Chondrocyte (in vitro differentiated cells): ENCODE measurements around the gene GJD2. TPM values are rescaled to one million over a fixed set of nuclear protein-coding genes. Genes with fewer than 3 reads are reported as not detected.

Experiments used
- DNase-seq: peaks from one replicate; pipeline ENCODE4 v3.0.0; 2021; ENCODE audit warnings: mixed read lengths, low spot score
- H3K27ac Mint-ChIP-seq: one replicate; pipeline ENCODE4 v1.8.0; 2021; ENCODE audit warnings: mild to moderate bottlenecking, moderate library complexity, mixed read lengths; ENCODE audit not compliant: unreplicated experiment
- H3K27me3 Mint-ChIP-seq: 2 replicates; pipeline ENCODE4 v1.8.0; 2021; ENCODE audit warnings: low read depth, mixed read lengths
- H3K36me3 Mint-ChIP-seq: 2 replicates; pipeline ENCODE4 v1.8.0; 2021; ENCODE audit warnings: low read depth, mixed read lengths
- H3K4me1 Mint-ChIP-seq: 2 replicates; pipeline ENCODE4 v1.8.0; 2021; ENCODE audit warnings: low read depth, mild to moderate bottlenecking, mixed read lengths
- H3K4me3 Mint-ChIP-seq: one replicate; pipeline ENCODE4 v1.8.0; 2021; ENCODE audit warnings: mild to moderate bottlenecking, moderate library complexity, mixed read lengths; ENCODE audit not compliant: unreplicated experiment
- H3K9me3 Mint-ChIP-seq: 2 replicates; pipeline ENCODE4 v1.8.0; 2021; ENCODE audit warnings: low read depth, mixed read lengths
- total RNA-seq: library from RNA; stranded (reverse); gene quantifications from 3 replicates; pipeline ENCODE4 v1.2.1, GENCODE V29; 2021
- TF ChIP-seq, protein P1 (sequence below): fragments of 200-600 bp; sonication (generic); IDR thresholded peaks from 2 replicates; pipeline ENCODE4 v1.5.0; 2021; ENCODE audit warnings: antibody characterized with exemption, mild to moderate bottlenecking, moderate library complexity

The GJD2 gene
- total RNA-seq, 1 donor from 2014 or later: not detected

- Mint-ChIP-seq H3K9me3 (no peaks in the 10 kb centered on the region), H3K27me3 (peaks cover 15% of the 10 kb centered on the region), H3K4me3 (no peak overlapping the region), H3K4me1 (peaks cover 2% of the 10 kb centered on the region), H3K36me3 (no peaks in the 10 kb centered on the region), H3K27ac (no peak overlapping the region)
- no peak for DNase-seq
- TF ChIP-seq, protein P1, sequence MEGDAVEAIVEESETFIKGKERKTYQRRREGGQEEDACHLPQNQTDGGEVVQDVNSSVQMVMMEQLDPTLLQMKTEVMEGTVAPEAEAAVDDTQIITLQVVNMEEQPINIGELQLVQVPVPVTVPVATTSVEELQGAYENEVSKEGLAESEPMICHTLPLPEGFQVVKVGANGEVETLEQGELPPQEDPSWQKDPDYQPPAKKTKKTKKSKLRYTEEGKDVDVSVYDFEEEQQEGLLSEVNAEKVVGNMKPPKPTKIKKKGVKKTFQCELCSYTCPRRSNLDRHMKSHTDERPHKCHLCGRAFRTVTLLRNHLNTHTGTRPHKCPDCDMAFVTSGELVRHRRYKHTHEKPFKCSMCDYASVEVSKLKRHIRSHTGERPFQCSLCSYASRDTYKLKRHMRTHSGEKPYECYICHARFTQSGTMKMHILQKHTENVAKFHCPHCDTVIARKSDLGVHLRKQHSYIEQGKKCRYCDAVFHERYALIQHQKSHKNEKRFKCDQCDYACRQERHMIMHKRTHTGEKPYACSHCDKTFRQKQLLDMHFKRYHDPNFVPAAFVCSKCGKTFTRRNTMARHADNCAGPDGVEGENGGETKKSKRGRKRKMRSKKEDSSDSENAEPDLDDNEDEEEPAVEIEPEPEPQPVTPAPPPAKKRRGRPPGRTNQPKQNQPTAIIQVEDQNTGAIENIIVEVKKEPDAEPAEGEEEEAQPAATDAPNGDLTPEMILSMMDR: no peak
These were observed 22.4 kb downstream of the GJD2 start for GRCh38 chr15:34732430-34732829.

- Mint-ChIP-seq H3K9me3 (no peaks in the 10 kb centered on the region), H3K36me3 (no peaks in the 10 kb centered on the region), H3K27ac (no peak overlapping the region), H3K27me3 (peaks cover 12% of the 10 kb centered on the region), H3K4me1 (peaks cover 16% of the 10 kb centered on the region), H3K4me3 (no peak overlapping the region)
- DNase-seq: no peak
- TF ChIP-seq, protein P1: no peak
These were observed 24.1 kb downstream of the GJD2 start for GRCh38 chr15:34730701-34731100.

- DNase-seq: no peak
- TF ChIP-seq, protein P1: no peak
- H3K4me1 Mint-ChIP-seq: peaks cover 24% of the 10 kb centered on the region
- H3K27ac Mint-ChIP-seq: no peak overlapping the region
- no peak overlapping the region for H3K4me3 Mint-ChIP-seq
- peaks cover 7% of the 10 kb centered on the region for H3K27me3 Mint-ChIP-seq
- no peaks in the 10 kb centered on the region for H3K36me3 Mint-ChIP-seq
- H3K9me3 Mint-ChIP-seq: no peaks in the 10 kb centered on the region
These were observed 24.9 kb downstream of the GJD2 start for GRCh38 chr15:34729886-34730285.

DNA sequence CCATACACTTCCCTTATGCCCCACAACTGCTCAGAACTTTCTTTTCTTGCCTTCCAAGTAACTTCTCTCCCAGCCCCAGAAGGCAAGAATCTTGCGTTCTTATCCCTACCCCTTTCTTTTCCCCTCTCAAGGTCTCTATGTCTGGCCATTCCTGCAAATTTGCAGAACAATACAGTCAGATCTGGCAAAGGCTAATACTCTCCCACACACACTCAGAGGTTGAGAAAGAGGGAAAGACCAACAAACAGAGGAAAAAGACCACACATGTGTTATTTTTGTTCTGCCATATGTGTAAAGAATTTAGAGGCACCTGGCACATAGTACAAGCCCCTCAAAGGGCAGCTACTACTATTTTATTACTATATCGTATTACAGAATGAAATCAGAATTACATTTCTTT is 25.7 kb downstream of the GJD2 start:
- Mint-ChIP-seq H3K4me1 (peaks cover 26% of the 10 kb centered on the region), H3K9me3 (no peaks in the 10 kb centered on the region), H3K36me3 (no peaks in the 10 kb centered on the region), H3K27me3 (peaks cover 7% of the 10 kb centered on the region), H3K4me3 (no peak overlapping the region), H3K27ac (no peak overlapping the region)
- TF ChIP-seq, protein P1: no peak
- DNase-seq: no peak

DNA sequence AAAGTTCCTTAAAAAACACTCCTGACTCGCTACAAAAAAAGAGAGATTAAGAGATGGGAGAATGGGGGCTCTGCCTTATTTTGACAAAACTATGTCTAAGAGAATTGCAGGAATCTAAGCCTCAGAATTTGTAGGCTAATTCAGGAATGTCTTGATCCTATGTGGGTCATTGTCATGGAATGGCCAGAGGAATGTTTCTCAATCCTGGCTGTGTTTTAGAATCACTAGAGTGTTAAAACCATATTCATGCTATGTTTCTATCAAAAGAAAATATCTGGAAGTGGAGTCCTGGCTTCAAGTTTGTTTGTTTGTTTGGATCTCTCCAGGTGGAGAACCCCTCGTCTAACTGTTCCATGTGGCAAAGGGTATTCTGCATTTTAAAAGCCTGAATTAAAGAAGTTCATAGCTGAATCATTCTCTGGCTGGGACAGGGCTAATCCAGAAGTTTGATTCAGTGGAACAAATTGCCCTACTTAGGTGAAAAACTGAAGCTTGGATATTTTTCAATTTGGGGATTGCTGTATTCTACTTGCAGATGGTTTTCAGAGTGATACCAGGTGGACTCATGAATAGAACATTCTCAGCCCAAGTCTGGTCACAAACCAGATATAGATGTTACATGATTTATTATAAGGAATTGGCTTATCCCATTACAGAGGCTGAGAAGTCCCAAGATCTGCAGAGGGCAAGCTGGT is 28.2 kb downstream of the GJD2 start:
- H3K27ac Mint-ChIP-seq: peak overlapping the region; percentile 19
- H3K9me3 Mint-ChIP-seq: no peaks in the 10 kb centered on the region
- no peak overlapping the region for H3K4me3 Mint-ChIP-seq
- no peaks in the 10 kb centered on the region for H3K36me3 Mint-ChIP-seq
- no peaks in the 10 kb centered on the region for H3K27me3 Mint-ChIP-seq
- no peak for DNase-seq
- TF ChIP-seq, protein P1: no peak
- peaks cover 42% of the 10 kb centered on the region for H3K4me1 Mint-ChIP-seq
